ENCODE data around the gene ZNF823.

- no peak for TF ChIP-seq CTCF (conservative IDR thresholded peaks at IDR 0.05)
- TF ChIP-seq EZH2 (IDR thresholded peaks at IDR 0.05; ENCODE audit: low read depth) = no peak
Observed at GRCh38 chr19:11787536-11787935, 48.8 kb upstream of the ZNF823 start.
